Fibroblast of skin of back (primary cell): ENCODE results near the gene CLK3.

Experiments used
- DNase-seq: peaks from one replicate; pipeline ENCODE4 v3.0.0-alpha.2; 2013

CLK3 gene

GRCh38 chr15:74603789-74604705 is 11.6 kb upstream of the CLK3 start:
- no peak for DNase-seq

GRCh38 chr15:74604983-74605794 is 10.4 kb upstream of the CLK3 start:
- no peak for DNase-seq

- no peak for DNase-seq
Observed at GRCh38 chr15:74605795-74606150, 9.9 kb upstream of the CLK3 start.

GRCh38 chr15:74608786-74609185 is 6.8 kb upstream of the CLK3 start:
- no peak for DNase-seq

- DNase-seq = no peak
Observed at GRCh38 chr15:74609938-74610301, 5.7 kb upstream of the CLK3 start.

- no peak for DNase-seq
Observed at GRCh38 chr15:74610302-74610951, 5.2 kb upstream of the CLK3 start.

- no peak for DNase-seq
Observed at GRCh38 chr15:74611341-74611740, 4.3 kb upstream of the CLK3 start.

- no peak for DNase-seq
Observed at GRCh38 chr15:74611834-74612233, 3.8 kb upstream of the CLK3 start.

- no peak for DNase-seq
Observed at GRCh38 chr15:74612677-74613076, 3.0 kb upstream of the CLK3 start.

- no peak for DNase-seq
Observed at GRCh38 chr15:74613089-74613952, 2.3 kb upstream of the CLK3 start.

GRCh38 chr15:74613953-74614743 is 1.5 kb upstream of the CLK3 start:
- DNase-seq = no peak

GRCh38 chr15:74614744-74615507 is 710 bp upstream of the CLK3 start:
- peak; percentile 82 for DNase-seq

- peak; percentile 61 for DNase-seq
Observed at GRCh38 chr15:74616366-74616939, 817 bp downstream of the CLK3 start.

GRCh38 chr15:74616996-74617395 is 1.4 kb downstream of the CLK3 start:
- DNase-seq = no peak

GRCh38 chr15:74618841-74619596 is 3.4 kb downstream of the CLK3 start:
- no peak for DNase-seq

GRCh38 chr15:74619916-74620635 is 4.4 kb downstream of the CLK3 start:
- no peak for DNase-seq

- DNase-seq = peak; percentile 71
Observed at GRCh38 chr15:74620636-74621545, 5.3 kb downstream of the CLK3 start.

- DNase-seq = no peak
Observed at GRCh38 chr15:74621546-74621920, 5.9 kb downstream of the CLK3 start.
